NCI-H2081 treated with DMSO at 0.1 percent for 48 hours (cell line): ENCODE data around the gene PRMT2.

ENCODE experiments used
- DNase-seq: peaks from one replicate; lab custom pipeline; 2025; lab: John Stamatoyannopoulos, UW

Gene PRMT2

GRCh38 chr21:46641656-46642055 is 6.2 kb downstream of the PRMT2 start:
- DNase-seq = no peak

GRCh38 chr21:46643379-46644177 is 8.1 kb downstream of the PRMT2 start:
- DNase-seq = no peak

- DNase-seq = no peak
Measured at GRCh38 chr21:46645840-46646239, 10.4 kb downstream of the PRMT2 start.

- no peak for DNase-seq
Measured at GRCh38 chr21:46646541-46647154, 11.2 kb downstream of the PRMT2 start.

- no peak for DNase-seq
Measured at GRCh38 chr21:46648539-46648938, 13.1 kb downstream of the PRMT2 start.

GRCh38 chr21:46649356-46649755 is 13.9 kb downstream of the PRMT2 start:
- DNase-seq = no peak

GRCh38 chr21:46650476-46651098 is 15.1 kb downstream of the PRMT2 start:
- DNase-seq = no peak

- no peak for DNase-seq
Measured at GRCh38 chr21:46651121-46651520, 15.6 kb downstream of the PRMT2 start.

- no peak for DNase-seq
Measured at GRCh38 chr21:46655230-46655629, 19.8 kb downstream of the PRMT2 start.

- DNase-seq = no peak
Measured at GRCh38 chr21:46656820-46657219, 21.3 kb downstream of the PRMT2 start.

- no peak for DNase-seq
Measured at GRCh38 chr21:46660505-46660904, 25.0 kb downstream of the PRMT2 start.

GRCh38 chr21:46661211-46661625 is 25.7 kb downstream of the PRMT2 start:
- no peak for DNase-seq

GRCh38 chr21:46661642-46662366 is 26.3 kb downstream of the PRMT2 start:
- no peak for DNase-seq

GRCh38 chr21:46662367-46662654 is 26.8 kb downstream of the PRMT2 start:
- DNase-seq = no peak

GRCh38 chr21:46662765-46663500 is 27.5 kb downstream of the PRMT2 start:
- no peak for DNase-seq

GRCh38 chr21:46663754-46664153 is 28.3 kb downstream of the PRMT2 start:
- no peak for DNase-seq

- DNase-seq = no peak
Measured at GRCh38 chr21:46664316-46664995, 29.0 kb downstream of the PRMT2 start.

GRCh38 chr21:46665566-46665965 is 30.1 kb downstream of the PRMT2 start:
- DNase-seq = no peak

- no peak for DNase-seq
Measured at GRCh38 chr21:46666941-46667740, 31.7 kb downstream of the PRMT2 start.

GRCh38 chr21:46667741-46668380 is 32.4 kb downstream of the PRMT2 start:
- DNase-seq = no peak
